NT2/D1 (cell line): ENCODE measurements around the gene WDR48.

Experiments used
- DNase-seq: peaks from one replicate; pipeline ENCODE4 v3.0.0-alpha.2; 2011; ENCODE audit warnings: low read depth, low spot score
- H3K27me3 ChIP-seq: 2 replicates; pipeline ENCODE4 v1.6.0; 2011; ENCODE audit warnings: mild to moderate bottlenecking; ENCODE audit not compliant: insufficient read length, insufficient read depth
- H3K36me3 ChIP-seq: 2 replicates; pipeline ENCODE4 v1.6.1; 2011; ENCODE audit warnings: mild to moderate bottlenecking, low read length, mixed read lengths; ENCODE audit not compliant: insufficient read depth, insufficient read length
- H3K4me1 ChIP-seq: 2 replicates; pipeline ENCODE4 v1.5.1; 2011; ENCODE audit not compliant: insufficient read depth, insufficient read length
- H3K4me3 ChIP-seq: 2 replicates; pipeline ENCODE4 v1.5.1; 2011; ENCODE audit warnings: low read depth; ENCODE audit not compliant: insufficient read length
- H3K9ac ChIP-seq: 2 replicates; pipeline ENCODE4 v1.6.0; 2011; ENCODE audit warnings: low read depth; ENCODE audit not compliant: insufficient read length
- H3K9me3 ChIP-seq: 2 replicates; pipeline ENCODE4 v1.5.1; 2011; ENCODE audit warnings: mild to moderate bottlenecking, low read length; ENCODE audit not compliant: insufficient read depth
- SUZ12 ChIP-seq: IDR thresholded peaks from 2 replicates; pipeline ENCODE4 v1.6.1; 2011; ENCODE audit not compliant: insufficient read length, insufficient read depth; ENCODE audit errors: extremely low read depth
- YY1 ChIP-seq: IDR thresholded peaks from 2 replicates; pipeline ENCODE4 v1.6.1; 2011; ENCODE audit not compliant: insufficient read length, insufficient read depth
- ZNF274 ChIP-seq: IDR thresholded peaks from 2 replicates; pipeline ENCODE4 v1.6.1; 2011; ENCODE audit warnings: mild to moderate bottlenecking, low read depth, low read length

Gene WDR48

DNA sequence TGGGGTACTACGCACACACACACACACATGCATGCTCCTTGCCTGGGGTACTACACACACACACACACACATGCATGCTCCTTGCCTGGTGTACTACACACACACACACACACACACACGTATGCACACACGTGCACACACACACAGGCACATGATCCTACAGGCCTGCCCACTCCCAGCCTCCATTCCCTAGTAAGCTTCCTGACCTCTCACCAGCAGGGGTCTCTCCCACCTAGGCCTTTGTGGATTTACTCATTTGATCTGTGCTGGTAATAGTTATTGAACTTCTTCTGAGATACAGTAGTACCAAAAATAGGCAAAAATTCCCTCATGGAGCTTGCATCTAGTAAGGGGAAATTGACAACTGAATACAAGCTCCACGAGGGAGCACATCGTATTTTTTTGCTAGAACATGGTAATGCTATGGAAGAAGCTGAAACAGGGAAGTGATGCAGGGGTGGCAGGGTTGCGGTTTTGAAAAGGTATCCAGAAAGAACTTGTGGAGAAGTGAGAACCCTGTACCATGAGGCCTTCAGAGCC, 74.8 kb downstream of the WDR48 start:
- no peak for DNase-seq

DNA sequence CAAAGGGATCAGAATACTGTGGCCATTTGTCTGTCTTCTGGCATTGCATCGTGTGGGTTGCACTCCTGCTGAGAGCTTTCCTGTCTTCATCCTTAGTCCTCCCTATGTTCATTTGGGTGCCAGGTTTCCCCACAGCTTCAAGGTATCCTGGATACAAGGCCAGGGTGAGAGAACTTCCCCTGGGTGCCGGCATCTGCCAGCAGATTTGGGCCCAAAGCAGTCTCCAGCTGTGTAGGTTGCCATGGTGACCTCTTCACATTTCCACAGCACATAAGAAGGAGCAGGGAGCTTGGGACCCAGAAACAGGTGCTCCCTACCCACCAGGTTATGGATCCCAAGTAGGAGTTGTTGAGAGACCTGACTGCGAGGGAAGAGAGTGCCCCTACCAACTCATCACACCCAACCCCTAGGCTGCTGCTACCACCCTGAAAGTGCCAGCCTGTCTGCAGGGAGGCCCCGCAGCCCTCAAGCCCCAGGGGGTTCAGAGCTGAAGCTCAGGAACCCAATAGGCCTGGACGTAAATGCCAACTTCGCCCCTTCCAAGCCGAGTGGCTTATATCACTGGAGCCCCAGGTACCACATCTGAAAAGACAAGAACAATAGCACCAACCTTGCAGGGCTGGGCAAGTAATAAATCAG, 75.6 kb downstream of the WDR48 start:
- Histone ChIP-seq H3K9me3 (no peaks in the 10 kb centered on the region), H3K9ac (no peak overlapping the region), H3K4me3 (no peak overlapping the region), H3K27me3 (no peaks in the 10 kb centered on the region), H3K4me1 (peaks cover 2% of the 10 kb centered on the region), H3K36me3 (no peaks in the 10 kb centered on the region)
- no peak for TF ChIP-seq ZNF274
- TF ChIP-seq SUZ12 = no peak
- TF ChIP-seq YY1 = no peak
- DNase-seq = no peak

More for the DNA sequence above, 74.8 kb downstream of the WDR48 start:
- H3K9me3 ChIP-seq = no peaks in the 10 kb centered on the region
- H3K36me3 ChIP-seq = no peaks in the 10 kb centered on the region
- peaks cover 2% of the 10 kb centered on the region for H3K4me1 ChIP-seq
- H3K4me3 ChIP-seq = no peak overlapping the region
- no peaks in the 10 kb centered on the region for H3K27me3 ChIP-seq
- TF ChIP-seq YY1 = no peak
- no peak for TF ChIP-seq ZNF274
- TF ChIP-seq SUZ12 = no peak
- no peak overlapping the region for H3K9ac ChIP-seq

GRCh38 chr3:39127908-39128304, 76.1 kb downstream of the WDR48 start:
- Histone ChIP-seq H3K4me3 (no peak overlapping the region), H3K9me3 (no peaks in the 10 kb centered on the region), H3K4me1 (peaks cover 2% of the 10 kb centered on the region), H3K9ac (no peak overlapping the region), H3K36me3 (no peaks in the 10 kb centered on the region), H3K27me3 (no peaks in the 10 kb centered on the region)
- no peak for DNase-seq
- TF ChIP-seq SUZ12 = no peak
- no peak for TF ChIP-seq YY1
- no peak for TF ChIP-seq ZNF274

GRCh38 chr3:39128951-39129350, 77.1 kb downstream of the WDR48 start:
- H3K9me3 ChIP-seq = no peaks in the 10 kb centered on the region
- TF ChIP-seq YY1 (no peak), SUZ12 (no peak), ZNF274 (no peak)
- H3K4me1 ChIP-seq = peaks cover 2% of the 10 kb centered on the region
- DNase-seq = no peak
- H3K9ac ChIP-seq = no peak overlapping the region
- H3K4me3 ChIP-seq = no peak overlapping the region
- H3K36me3 ChIP-seq = no peaks in the 10 kb centered on the region
- H3K27me3 ChIP-seq = no peaks in the 10 kb centered on the region

- Histone ChIP-seq H3K9me3 (no peaks in the 10 kb centered on the region), H3K36me3 (no peaks in the 10 kb centered on the region), H3K4me1 (peaks cover 2% of the 10 kb centered on the region), H3K27me3 (no peaks in the 10 kb centered on the region), H3K4me3 (no peak overlapping the region), H3K9ac (no peak overlapping the region)
- TF ChIP-seq SUZ12 = no peak
- TF ChIP-seq ZNF274 = no peak
- TF ChIP-seq YY1 = no peak
- no peak for DNase-seq
Observed at GRCh38 chr3:39130026-39130425, 78.2 kb downstream of the WDR48 start.

DNA sequence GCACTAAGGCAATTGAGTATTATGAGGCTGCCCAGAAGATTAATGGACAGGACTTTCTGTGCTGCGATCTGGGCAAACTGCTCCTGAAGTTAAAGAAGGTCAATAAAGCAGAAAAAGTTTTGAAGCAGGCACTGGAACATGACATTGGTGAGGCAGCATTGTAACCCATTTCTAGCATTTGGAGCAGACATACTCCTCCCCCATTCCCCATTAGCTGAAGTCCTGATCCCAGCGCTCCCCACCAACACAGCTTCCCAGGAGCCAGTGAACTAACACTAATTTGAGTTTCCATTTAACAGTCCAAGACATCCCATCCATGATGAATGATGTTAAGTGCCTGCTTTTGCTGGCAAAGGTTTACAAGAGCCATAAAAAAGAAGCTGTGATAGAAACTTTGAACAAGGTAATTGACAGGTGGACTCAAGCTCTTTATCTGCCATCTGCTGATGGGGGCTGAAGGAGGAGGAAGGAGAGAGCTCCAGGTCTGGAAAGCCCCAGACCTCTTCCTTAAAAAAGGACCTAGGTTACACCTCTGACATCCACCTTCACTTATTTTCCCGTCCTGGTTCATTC, 79.0 kb downstream of the WDR48 start:
- no peak overlapping the region for H3K9ac ChIP-seq
- TF ChIP-seq SUZ12 = no peak
- no peak for TF ChIP-seq YY1
- no peak for TF ChIP-seq ZNF274
- H3K9me3 ChIP-seq = no peaks in the 10 kb centered on the region
- H3K4me3 ChIP-seq = no peak overlapping the region
- no peaks in the 10 kb centered on the region for H3K36me3 ChIP-seq
- H3K4me1 ChIP-seq = peaks cover 2% of the 10 kb centered on the region
- no peak for DNase-seq
- no peaks in the 10 kb centered on the region for H3K27me3 ChIP-seq

- no peaks in the 10 kb centered on the region for H3K9me3 ChIP-seq
- no peaks in the 10 kb centered on the region for H3K36me3 ChIP-seq
- no peak for DNase-seq
- no peaks in the 10 kb centered on the region for H3K4me1 ChIP-seq
- no peak overlapping the region for H3K9ac ChIP-seq
- no peak overlapping the region for H3K4me3 ChIP-seq
- no peaks in the 10 kb centered on the region for H3K27me3 ChIP-seq
- no peak for TF ChIP-seq ZNF274
- no peak for TF ChIP-seq SUZ12
- no peak for TF ChIP-seq YY1
Observed at GRCh38 chr3:39132096-39133092, 80.6 kb downstream of the WDR48 start.
